Dermis microvascular lymphatic vessel endothelial cell (primary cell): ENCODE results near the gene M1AP. TPM values are rescaled to one million over a fixed set of nuclear protein-coding genes. Genes with fewer than 3 reads are reported as not detected.

Experiments
- DNase-seq, 2 donors: peaks; one replicate each; pipeline versions ENCODE4 v3.0.0 to v3.0.0-alpha.2; 2010; ENCODE audit warnings: low read depth in 2 of 2
- total RNA-seq: library from RNA; depleted of rRNA; stranded (reverse); fragments of >200 nt; gene quantifications from 2 replicates; pipeline ENCODE4 v1.2.1, GENCODE V29; 2014

Gene M1AP
- total RNA-seq, 1 donor from 2014 or later = not detected

GRCh38 chr2:74597410-74597809, 50.7 kb downstream of the M1AP start:
- no peak for DNase-seq

DNA sequence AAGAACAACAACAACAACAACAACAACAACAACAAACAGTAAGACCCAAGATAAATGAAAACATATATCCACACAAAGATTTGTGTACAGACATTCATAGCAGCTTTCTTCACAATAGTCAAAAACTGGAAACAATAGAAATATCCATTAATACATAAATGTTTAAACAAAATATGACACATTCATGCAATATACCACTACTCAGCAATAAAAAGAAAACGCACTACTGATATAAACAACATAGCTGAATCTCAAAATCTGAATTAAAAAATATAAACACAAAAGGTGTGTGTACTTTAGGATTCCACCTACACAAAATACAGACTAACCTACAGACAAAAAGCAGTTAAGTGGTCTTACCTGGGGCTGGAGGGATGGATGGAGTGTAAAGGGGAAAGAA, 51.5 kb downstream of the M1AP start:
- DNase-seq = no peak

DNA sequence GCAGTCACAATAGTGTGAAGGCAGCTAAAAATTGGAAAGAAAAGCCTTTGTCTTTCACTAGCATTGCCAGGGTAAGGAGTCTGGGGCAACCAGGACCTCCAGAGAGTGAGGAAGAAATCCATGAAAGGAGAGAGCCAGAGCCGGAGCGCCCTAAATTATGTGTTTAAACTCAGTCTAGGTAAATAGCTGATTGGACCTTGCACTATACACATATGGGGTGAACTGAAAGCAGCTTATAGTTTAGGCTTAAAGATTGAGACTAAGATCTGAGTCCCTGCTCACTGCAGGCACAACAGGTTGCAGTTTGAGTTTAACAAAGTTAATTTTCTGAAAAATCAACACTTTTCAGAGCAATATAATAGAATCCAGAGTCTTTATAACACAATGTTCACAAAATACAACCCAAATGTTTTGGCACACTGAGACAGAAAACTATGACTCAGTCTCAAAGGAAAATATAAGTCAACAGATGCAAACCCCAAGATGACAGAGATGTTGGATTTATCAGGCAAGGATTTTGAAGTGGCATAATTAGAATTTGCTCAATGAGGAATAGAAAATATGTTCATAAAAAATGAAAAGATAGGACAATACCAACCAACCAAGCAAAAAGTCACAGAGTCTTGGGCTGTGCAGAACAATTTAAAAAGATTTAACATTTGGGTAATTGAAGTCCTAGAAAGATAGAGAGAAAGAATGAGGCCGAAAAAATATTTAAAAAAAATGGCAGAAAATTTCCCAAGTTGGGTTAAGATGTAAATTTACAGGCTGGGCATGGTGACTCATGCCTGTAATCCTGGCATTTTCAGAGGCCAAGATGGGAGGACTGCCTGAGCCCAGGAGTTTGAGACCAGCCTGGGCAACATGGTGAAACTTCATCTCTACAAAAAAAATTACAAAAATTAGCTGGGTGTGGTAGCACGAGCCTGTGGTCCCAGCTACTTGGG, 54.0 kb downstream of the M1AP start:
- no peak for DNase-seq

DNA sequence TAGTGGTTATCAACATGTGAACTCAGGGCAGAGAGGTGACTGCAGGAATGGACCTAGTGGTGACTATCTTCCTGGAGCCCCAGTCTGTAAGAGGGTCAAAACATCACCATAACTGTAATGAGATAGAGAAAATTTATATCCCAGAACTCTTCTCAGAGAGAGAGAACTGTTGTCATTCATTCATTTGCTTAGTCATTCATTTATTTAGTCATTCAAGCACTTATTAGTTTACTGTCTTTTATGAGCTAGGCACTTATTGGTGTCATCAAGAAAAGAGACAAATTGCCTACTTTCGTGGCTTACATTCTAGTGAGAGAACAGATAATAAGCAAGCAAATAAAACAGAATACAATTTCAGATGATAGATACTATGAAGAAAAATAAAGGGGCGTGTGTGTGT, 59.5 kb downstream of the M1AP start:
- DNase-seq = no peak

GRCh38 chr2:74587664-74588277, 60.4 kb downstream of the M1AP start:
- peak; percentile 62 to 71 for DNase-seq

- no peak for DNase-seq
These were observed 62.5 kb downstream of the M1AP start for GRCh38 chr2:74585406-74586185.

- no peak for DNase-seq
These were observed 64.0 kb downstream of the M1AP start for GRCh38 chr2:74584088-74584645.

DNA sequence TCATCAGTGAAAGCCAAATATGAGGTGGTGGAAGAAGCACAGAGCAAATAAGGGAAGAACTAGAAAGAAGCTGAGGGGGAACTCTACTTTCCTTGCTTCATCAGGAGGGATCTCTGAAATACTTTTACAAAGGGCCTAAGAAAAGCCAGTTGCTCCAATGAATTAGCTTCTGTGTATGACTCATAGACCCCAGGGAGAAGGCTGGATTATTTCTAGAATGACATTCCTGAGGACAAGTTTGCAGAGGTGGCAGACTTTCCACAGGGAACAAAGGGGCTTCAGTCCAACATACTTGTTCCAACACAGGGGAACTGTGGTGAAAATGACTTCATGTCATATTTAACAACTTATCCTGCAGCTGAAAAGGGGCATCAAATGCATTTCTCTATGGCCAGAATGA, 64.6 kb downstream of the M1AP start:
- DNase-seq = no peak

GRCh38 chr2:74582184-74582583, 65.9 kb downstream of the M1AP start:
- no peak for DNase-seq

DNA sequence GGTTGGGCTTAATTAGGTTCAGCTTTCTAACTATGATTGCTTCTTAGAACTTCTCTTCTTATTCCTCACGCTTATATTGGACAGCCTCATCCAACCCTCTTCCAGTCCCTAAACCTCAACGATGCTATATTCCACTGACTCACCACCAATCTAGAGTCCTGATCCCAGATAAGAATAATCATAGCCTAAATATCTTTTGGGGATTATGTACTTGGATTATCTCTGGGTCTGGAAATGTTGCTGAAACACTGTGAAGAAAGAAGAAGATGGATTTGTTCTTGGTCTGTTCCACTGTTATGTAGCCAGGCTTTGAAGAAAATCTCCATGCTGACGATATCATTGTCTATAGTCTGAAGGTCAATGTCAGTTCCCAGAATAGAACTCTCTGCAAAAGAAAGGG, 66.7 kb downstream of the M1AP start:
- no peak for DNase-seq

- DNase-seq = no peak
These were observed 69.7 kb downstream of the M1AP start for GRCh38 chr2:74578408-74578807.

DNA sequence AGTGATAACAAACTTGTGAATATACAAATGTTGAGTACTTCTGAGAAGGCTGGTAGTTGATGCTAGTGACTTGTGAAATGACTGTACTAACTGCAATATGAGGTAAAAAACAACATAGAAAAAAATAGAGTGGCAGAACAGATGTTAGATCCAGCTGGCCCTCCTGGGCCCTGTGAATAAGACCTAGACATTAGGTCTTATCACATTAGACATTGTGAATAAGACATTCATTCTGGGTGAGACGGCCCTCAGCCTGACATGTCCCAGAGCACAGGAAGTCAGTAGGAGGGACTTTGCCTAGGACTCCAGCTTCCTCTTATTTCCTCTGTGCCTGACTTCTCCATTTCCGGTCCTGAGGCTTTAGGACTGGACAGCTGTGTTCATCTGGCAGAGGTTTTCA, 70.7 kb downstream of the M1AP start:
- no peak for DNase-seq

GRCh38 chr2:74576863-74577229, 71.3 kb downstream of the M1AP start:
- no peak for DNase-seq

DNA sequence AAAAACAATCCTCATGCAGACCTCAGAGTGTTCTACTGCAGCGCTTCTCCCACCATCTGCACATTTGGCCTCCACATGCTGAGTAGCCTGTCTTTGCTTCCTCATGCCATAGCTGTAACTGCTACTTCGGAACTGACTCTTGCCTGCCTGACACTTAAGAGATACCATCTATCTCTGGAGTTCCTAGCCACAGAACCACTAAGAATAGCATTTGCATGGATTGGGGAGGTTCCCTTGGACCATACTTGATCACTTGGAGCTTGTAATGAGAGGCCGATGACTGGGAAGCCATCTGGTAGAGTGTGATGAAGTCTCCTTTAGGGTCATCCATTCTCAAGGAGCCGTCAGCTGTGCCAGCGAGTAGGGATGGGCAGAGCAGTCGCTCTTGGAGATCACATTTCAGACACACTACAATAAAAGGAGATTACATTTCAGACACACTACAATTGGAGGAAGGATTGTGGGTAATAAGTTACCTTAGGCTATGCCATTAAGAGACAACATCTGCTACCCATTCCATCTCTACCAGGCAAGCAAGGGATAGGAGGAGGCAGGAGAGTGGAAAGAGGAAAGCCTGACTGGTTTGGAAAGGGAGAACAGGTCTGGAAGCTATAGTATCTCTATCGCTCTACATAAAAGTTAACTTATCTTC, 71.8 kb downstream of the M1AP start:
- no peak for DNase-seq

- no peak for DNase-seq
These were observed 72.8 kb downstream of the M1AP start for GRCh38 chr2:74575320-74575719.

- peak; percentile 20 to 43 for DNase-seq
These were observed 74.2 kb downstream of the M1AP start for GRCh38 chr2:74573747-74574562.

DNA sequence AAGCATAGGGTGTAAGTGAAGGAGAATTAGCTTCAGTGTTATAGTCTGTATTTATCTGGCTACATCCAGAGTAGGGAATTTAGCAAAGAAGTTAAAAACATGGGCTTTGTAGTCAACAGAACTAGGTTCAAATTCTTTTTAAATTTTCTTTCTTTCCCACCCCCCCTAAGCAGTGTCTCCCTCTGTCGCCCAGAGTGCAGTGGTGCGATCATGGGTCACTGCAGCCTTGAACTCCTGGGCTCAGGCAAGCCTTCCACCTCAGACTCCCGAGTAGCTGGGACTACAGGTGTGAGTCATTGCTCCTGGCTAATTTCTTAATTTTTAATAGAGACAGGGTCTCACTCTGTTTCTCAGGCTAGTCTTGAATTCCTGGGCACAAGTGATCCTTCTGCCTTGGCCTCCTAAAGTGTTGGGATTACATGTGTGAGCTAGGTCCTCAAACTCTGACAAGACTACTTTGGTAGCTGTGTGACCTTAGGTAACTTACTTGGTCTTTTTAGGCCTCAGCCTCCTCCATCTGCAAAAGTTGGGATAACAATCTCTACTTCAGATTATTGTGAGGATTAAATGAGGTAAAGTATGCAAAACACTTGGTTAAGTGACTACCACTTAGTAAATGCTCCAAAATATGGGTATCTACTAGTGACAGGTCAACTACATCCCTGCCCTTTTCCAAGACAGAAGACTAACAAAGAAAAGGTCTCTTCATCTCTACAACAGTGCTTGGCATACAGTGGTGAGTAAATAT, 75.8 kb downstream of the M1AP start:
- DNase-seq = no peak

GRCh38 chr2:74571058-74571457, 77.1 kb downstream of the M1AP start:
- no peak for DNase-seq

GRCh38 chr2:74569686-74570085, 78.4 kb downstream of the M1AP start:
- no peak for DNase-seq

DNA sequence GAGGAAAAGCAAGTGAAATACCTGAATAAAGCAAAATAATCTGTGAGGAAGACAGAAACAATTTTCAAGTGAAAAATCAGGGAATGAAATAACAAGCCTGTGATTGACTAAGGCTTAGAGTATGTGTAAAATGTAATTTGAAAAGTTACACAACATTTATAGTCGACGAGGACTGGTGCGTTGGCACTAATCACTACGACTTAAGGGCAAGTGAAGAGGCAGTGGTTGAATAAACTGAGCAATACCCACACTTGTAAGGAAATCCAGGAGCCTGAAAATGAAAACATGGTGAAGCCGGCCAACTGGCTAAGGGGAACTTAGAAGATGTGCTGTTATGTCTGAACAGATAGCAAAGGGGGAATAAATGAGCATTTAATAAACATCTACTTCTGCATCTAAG, 80.2 kb downstream of the M1AP start:
- no peak for DNase-seq
